ENCODE measurements around the gene ATP6V1B1. TPM values are rescaled to one million over a fixed set of nuclear protein-coding genes. Genes with fewer than 3 reads are reported as not detected.

ATP6V1B1 gene
- total RNA-seq, 1 experiment from 2014 or later: not detected

- in situ Hi-C loops (cut with HindIII; ENCODE audit: low pct_unique_long_range_greater_than_20kb, low sequenced_read_pairs): no loop called here
- no peak for DNase-seq (ENCODE audit: low read depth)
Observed at GRCh38 chr2:70981421-70981820, 45.7 kb downstream of the ATP6V1B1 start.

- in situ Hi-C loops (cut with HindIII; ENCODE audit: low pct_unique_long_range_greater_than_20kb, low sequenced_read_pairs): no loop called here
- DNase-seq (ENCODE audit: low read depth): no peak
Observed at GRCh38 chr2:70981866-70982810, 46.4 kb downstream of the ATP6V1B1 start.

GRCh38 chr2:70982971-70983370 lies 47.3 kb downstream of the ATP6V1B1 start:
- DNase-seq (ENCODE audit: low read depth): no peak
- in situ Hi-C loops (cut with HindIII; ENCODE audit: low pct_unique_long_range_greater_than_20kb, low sequenced_read_pairs): no loop called here

- no peak for DNase-seq (ENCODE audit: low read depth)
- in situ Hi-C loops (cut with HindIII; ENCODE audit: low pct_unique_long_range_greater_than_20kb, low sequenced_read_pairs): no loop called here
Observed at GRCh38 chr2:70983506-70984227, 48.0 kb downstream of the ATP6V1B1 start.

- in situ Hi-C loops (cut with HindIII; ENCODE audit: low pct_unique_long_range_greater_than_20kb, low sequenced_read_pairs): no loop called here
- DNase-seq (ENCODE audit: low read depth): no peak
Observed at GRCh38 chr2:70984228-70984575, 48.5 kb downstream of the ATP6V1B1 start.

- in situ Hi-C loops (cut with HindIII; ENCODE audit: low pct_unique_long_range_greater_than_20kb, low sequenced_read_pairs): no loop called here
- no peak for DNase-seq (ENCODE audit: low read depth)
Observed at GRCh38 chr2:70984576-70985282, 49.0 kb downstream of the ATP6V1B1 start.

GRCh38 chr2:70985283-70985688 lies 49.6 kb downstream of the ATP6V1B1 start:
- in situ Hi-C loops (cut with HindIII; ENCODE audit: low pct_unique_long_range_greater_than_20kb, low sequenced_read_pairs): no loop called here
- no peak for DNase-seq (ENCODE audit: low read depth)

GRCh38 chr2:70985956-70986355 lies 50.3 kb downstream of the ATP6V1B1 start:
- DNase-seq (ENCODE audit: low read depth): no peak
- in situ Hi-C loops (cut with HindIII; ENCODE audit: low pct_unique_long_range_greater_than_20kb, low sequenced_read_pairs): no loop called here

- DNase-seq (ENCODE audit: low read depth): no peak
- in situ Hi-C loops (cut with HindIII; ENCODE audit: low pct_unique_long_range_greater_than_20kb, low sequenced_read_pairs): no loop called here
Observed at GRCh38 chr2:70986499-70987189, 50.9 kb downstream of the ATP6V1B1 start.

- no peak for DNase-seq (ENCODE audit: low read depth)
- in situ Hi-C loops (cut with HindIII; ENCODE audit: low pct_unique_long_range_greater_than_20kb, low sequenced_read_pairs): no loop called here
Observed at GRCh38 chr2:70987386-70987785, 51.7 kb downstream of the ATP6V1B1 start.

- DNase-seq (ENCODE audit: low read depth): no peak
- in situ Hi-C loops (cut with HindIII; ENCODE audit: low pct_unique_long_range_greater_than_20kb, low sequenced_read_pairs): no loop called here
Observed at GRCh38 chr2:70988151-70988550, 52.5 kb downstream of the ATP6V1B1 start.

GRCh38 chr2:70988726-70989648 lies 53.3 kb downstream of the ATP6V1B1 start:
- in situ Hi-C loops (cut with HindIII; ENCODE audit: low pct_unique_long_range_greater_than_20kb, low sequenced_read_pairs): no loop called here
- no peak for DNase-seq (ENCODE audit: low read depth)

GRCh38 chr2:70990216-70990615 lies 54.5 kb downstream of the ATP6V1B1 start:
- DNase-seq (ENCODE audit: low read depth): no peak
- in situ Hi-C loops (cut with HindIII; ENCODE audit: low pct_unique_long_range_greater_than_20kb, low sequenced_read_pairs): no loop called here

- no peak for DNase-seq (ENCODE audit: low read depth)
- in situ Hi-C loops (cut with HindIII; ENCODE audit: low pct_unique_long_range_greater_than_20kb, low sequenced_read_pairs): no loop called here
Observed at GRCh38 chr2:70991142-70991541, 55.4 kb downstream of the ATP6V1B1 start.

GRCh38 chr2:70991742-70992141 lies 56.0 kb downstream of the ATP6V1B1 start:
- DNase-seq (ENCODE audit: low read depth): no peak
- in situ Hi-C loops (cut with HindIII; ENCODE audit: low pct_unique_long_range_greater_than_20kb, low sequenced_read_pairs): no loop called here

- in situ Hi-C loops (cut with HindIII; ENCODE audit: low pct_unique_long_range_greater_than_20kb, low sequenced_read_pairs): no loop called here
- DNase-seq (ENCODE audit: low read depth): no peak
Observed at GRCh38 chr2:70992945-70993853, 57.5 kb downstream of the ATP6V1B1 start.

Data from Caki2 (cell line).